Hematopoietic multipotent progenitor cell (in vitro differentiated cells): ENCODE data around the gene SNRNP48. TPM values are rescaled to one million over a fixed set of nuclear protein-coding genes. Genes with fewer than 3 reads are reported as not detected.

Experiments
- DNase-seq, 3 donors: peaks; one replicate each; pipeline ENCODE4 v3.0.0-alpha.2; 2011 to 2015; ENCODE audit warnings: low read depth in 2 of 3, low spot score in 2 of 3
- total RNA-seq: library from RNA; depleted of rRNA; stranded (reverse); fragments of >200 nt; gene quantifications from one replicate; pipeline ENCODE4 v1.2.3, GENCODE V29; 2012

SNRNP48 gene
- total RNA-seq, 1 donor: 7.5 TPM

DNA sequence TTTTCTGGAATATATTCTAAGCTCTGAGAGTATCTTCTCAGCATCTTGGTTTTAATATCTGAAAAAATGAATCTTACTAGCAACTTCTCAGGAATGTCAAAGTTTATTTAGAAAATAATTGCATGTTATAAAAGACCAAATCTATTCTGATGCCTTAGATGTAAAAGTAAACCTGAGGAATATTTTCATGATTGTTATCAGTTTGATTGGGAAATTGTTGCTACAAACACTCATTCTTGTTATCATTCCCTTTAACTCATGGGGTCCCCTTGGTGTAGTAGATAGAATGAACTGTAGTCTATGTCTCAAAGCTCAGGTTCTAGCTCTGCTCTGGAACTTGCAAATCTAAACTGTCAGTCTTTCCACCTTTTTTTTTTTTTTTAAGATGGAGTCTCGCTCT, 50.0 kb downstream of the SNRNP48 start:
- no peak for DNase-seq

DNA sequence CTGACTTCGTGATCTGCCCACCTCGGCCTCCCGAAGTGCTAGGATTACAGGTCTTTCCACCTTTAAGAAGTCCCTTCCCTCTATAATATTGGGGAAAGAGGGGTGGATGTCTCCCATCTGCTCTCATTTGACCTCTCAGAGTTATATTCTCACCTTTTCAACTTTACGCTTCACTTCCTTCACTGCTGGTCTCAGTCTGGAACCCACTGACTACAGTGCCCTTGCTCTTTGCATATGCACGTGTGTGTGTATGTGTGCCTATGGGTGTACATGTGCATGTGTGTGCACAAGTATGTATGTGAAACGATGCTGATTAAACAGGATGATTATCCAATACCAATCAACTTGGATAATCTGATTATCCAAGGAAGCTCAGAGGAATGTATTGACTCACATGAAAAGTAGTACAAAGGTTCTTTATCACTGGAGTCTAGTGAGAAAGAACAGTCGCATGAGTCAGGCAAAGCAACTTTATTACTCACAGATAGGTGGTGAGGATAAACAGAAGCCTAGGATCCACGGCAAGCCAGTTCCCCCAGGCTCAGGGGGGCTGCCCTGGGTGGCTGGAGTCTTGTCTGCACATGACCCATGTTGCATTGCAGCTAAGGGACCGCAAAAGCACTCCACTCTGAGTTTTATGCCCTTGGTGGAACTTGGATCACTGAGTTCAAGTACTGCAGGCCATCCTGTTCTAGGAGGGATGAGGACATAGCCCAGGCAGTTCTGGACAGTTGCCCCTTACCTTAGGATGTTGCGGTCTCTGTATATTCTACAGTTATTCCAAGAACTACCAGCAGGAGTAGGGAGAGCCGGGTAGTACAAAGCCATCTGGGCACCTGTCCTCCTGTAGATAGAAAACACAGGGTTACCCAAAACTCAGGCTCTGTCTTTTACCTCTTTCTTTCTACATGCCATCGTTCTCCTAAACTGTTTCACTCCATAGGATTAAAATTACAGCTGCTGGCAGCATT, 50.9 kb downstream of the SNRNP48 start:
- no peak for DNase-seq

DNA sequence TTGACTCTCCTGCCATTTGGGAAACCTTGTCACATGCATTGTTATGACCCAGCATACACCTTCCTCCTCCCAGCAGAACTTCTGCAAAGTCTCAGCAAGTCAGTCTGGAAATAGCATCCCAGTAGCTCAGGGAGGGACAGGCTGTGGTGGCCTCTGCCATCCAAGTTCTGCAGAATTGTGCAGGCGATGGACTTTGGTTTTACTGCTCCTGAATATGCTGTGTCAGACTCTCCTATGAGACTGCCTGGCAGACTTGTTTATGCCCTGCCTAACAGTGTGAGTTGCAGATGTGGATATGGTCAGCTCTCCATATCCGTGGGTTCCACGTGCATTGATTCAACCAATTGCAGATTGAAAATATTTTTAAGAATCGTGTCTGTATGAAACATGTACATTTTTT, 52.8 kb downstream of the SNRNP48 start:
- no peak for DNase-seq

DNA sequence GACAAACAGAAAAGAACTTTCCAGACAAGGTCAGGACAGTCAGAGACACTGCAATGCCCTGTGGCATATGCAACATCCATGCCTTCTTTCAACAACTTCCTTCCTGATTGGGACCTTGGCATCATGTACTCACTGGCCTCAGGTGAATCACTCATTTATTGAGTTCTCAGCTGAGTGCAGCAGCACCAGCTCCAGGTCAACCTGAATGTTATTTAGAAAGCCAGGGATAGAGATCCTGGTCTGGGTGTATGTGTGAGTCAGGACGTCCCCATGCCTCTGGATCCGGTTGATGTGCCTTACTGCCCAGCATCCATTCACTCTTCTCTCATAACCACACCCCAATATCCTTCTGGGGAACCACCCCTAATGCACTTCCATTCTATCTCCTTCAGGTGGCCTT, 54.4 kb downstream of the SNRNP48 start:
- DNase-seq: no peak

DNA sequence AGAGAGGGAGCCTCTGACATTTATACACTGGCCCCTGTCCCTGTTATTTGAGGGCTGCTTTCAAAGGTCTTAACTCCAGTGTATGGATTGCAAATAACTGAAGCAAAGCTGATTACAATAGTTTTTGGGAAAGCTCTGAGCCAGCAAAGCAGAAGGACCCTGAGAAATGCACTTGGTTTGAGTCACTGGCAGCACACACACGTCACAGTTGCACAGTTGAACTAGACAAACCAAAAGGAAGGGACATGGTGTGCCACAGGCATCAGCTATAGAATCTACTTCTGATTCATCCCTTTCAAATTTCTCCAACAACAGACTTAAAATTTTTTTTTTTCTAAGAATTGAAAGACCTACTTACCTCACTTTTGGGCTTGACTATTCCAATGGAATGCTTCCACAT, 56.4 kb downstream of the SNRNP48 start:
- no peak for DNase-seq

DNA sequence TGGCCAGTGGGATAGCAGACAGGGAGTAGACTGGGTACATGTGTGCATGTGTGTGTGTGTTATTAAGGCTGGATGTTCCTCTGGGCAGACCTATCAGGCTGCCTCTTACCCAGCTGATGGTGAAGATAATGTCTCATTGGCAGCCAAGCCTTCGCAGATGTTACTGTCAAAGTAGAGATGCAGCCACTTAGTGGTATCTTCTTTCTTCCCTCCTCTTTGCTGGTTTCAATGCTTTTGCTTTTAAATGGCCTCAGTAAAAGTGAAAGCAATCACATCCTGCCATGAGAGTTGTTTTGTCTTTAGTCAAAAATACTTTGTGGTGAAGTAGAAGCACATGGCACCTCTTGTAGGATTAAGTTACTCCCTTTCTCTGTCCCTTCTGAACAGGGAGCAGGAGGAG, 57.5 kb downstream of the SNRNP48 start:
- no peak for DNase-seq

DNA sequence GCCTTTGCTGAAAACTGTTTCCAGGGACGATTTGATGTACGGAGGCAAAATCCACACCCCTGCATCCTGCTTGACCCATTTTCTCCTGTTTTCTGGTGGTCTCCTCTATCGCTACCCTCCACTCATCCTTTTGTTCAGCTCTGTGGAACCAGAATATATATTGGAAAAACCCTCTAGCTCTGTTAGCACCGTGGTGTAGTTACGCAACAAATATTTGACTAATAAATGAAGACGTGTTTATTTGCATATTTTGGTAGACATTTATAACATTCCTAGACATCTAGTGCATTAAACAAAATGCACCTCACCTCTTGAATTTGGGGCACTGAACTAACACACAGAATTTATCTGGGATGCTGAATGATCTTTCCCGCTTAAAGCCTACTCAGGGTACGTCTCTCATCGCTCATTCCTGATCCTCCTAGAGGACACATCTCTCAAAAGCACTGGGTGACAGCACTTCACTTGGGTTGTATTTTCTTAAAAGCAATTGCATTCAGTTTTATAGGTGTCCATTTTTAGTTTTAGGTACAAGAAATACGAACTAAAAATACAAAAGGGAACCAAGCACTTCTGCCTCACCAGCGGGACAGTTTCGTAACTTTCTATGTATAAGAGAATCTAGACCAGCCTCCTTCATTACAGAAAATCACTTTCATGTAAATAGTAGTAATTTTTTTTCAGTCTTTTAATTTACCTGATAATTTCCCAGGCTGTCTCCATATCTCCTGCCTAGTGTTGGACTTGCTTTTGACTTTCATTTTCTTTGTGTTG, 59.2 kb downstream of the SNRNP48 start:
- DNase-seq: no peak

DNA sequence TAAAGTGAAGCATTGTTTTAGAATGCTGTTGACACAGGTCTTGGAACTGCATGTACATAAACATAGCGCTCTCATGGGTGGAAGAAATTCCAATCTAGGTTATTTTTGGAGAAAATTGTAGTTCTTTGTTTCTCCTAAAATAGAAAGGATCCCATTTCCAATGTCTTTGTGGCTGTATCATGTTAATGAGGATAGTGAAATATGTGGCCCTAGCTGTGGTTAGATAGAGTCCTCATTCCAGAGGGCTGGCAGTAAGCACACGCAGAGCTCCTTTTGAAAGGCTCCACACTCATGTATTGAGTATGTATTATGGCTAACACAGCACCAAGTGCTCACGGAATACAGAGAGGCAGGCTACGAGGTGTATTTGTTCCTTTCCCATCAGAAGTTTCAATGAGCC, 60.9 kb downstream of the SNRNP48 start:
- no peak for DNase-seq

DNA sequence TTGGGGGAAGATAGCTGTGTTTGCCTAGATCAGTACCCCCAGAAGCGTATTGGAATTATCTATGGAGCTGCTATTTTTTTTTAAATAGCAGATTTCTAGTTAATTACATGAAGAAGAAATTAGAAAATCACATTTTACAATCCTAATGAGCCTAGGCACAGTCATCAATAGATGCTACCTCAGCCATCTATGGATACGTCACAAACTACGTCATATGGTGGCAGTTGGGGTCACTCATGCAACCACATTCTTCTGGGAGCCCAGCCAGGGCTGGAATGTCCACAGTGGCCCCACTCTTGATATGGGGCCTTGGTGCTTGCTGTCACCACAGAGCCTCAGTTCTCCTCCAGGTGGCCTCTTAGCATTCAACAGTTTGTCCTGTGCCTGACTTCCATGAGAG, 63.0 kb downstream of the SNRNP48 start:
- no peak for DNase-seq

DNA sequence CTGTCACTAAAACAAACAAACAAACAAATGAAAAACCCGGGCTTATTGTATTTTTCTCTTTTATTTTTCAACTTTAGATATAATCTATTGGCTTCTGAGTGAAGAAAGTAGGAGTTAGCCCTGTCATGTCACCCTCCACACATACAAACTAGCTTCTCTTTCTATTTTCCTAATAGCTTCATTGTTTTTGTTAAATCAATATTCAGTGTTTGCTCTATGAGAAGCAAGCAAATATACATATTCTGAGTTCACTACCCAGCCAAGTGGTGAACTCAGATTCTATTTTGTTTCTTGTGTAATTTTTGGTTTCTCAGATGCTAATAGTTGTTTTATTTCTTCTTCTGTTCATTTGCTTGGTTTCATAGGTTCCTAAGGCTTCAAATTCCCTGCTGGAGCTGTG, 66.4 kb downstream of the SNRNP48 start:
- DNase-seq: no peak

DNA sequence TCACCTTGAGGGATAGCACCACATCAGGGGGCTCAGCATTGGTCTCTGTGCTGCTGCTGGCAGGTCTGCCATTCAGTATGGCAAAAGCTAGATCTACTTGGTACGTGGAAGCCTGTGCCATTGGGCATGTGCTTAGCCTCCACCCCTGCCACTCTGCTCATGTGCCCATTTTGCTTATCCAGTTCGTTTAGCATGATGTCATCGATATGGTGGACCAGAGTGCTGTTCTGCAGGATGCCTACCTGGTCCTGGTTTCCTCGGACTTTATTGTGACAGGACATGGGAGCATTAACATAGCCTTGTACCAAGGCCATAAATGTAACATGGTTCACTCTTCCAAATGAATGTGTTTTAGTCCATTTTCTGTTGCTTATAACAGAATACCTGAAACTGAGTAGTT, 68.5 kb downstream of the SNRNP48 start:
- no peak for DNase-seq

DNA sequence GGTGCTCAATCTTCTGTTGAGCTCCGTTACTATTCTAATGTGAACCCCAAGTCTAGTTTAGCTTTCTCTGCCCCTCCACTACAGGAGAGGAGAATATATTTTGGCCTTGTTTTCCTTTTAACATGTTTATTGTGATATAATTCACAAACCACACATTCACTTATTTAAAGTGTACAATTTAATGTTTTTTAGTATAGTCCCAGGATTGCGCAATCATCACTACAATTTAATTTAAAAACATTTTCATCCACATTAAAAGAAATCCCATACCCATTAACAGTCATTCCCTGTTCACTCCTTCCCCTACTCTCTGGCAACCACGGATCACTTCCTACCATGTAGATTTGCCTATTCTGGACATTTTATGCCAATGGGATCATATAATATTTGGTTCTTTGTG, 71.4 kb downstream of the SNRNP48 start:
- DNase-seq: no peak

Other genes with a start within 250 kb of the SNRNP48 start
- gene CAGE1, start 200.5 kb upstream of the SNRNP48 start, total RNA-seq: 1.1 TPM
- gene RIOK1, start 200.4 kb upstream of the SNRNP48 start, total RNA-seq: 16.2 TPM
- gene DSP, start 48.5 kb upstream of the SNRNP48 start, total RNA-seq: under 0.01 TPM
- 7.8 TPM for gene BMP6, start 135.9 kb downstream of the SNRNP48 start, total RNA-seq